NB4 (cell line): ENCODE data around the gene WRNIP1.

Experiments used
- CTCF ChIP-seq: IDR thresholded peaks from one replicate; pipeline ENCODE4 v1.5.1; 2012; ENCODE audit warnings: low read depth, low read length
- MAX ChIP-seq: IDR thresholded peaks from 2 replicates; pipeline ENCODE4 v1.6.1; 2011; ENCODE audit warnings: low read depth, low read length
- POLR2A ChIP-seq: IDR thresholded peaks from 2 replicates; pipeline ENCODE4 v1.6.1; 2011; ENCODE audit warnings: mild to moderate bottlenecking; ENCODE audit not compliant: insufficient read length; ENCODE audit errors: extremely low read depth

- TF ChIP-seq POLR2A (no peak), CTCF (no peak), MAX (no peak)
These were observed 10.3 kb upstream of the WRNIP1 start for GRCh38 chr6:2754911-2755310.
